ENCODE results near the gene AJUBA. TPM values are rescaled to one million over a fixed set of nuclear protein-coding genes. Genes with fewer than 3 reads are reported as not detected.
"Not testable (repeated sequence)": the region's sequence is repeated elsewhere in the genome, so short reads cannot be mapped to it uniquely, and the experiment has no call there.

AJUBA gene
- total RNA-seq, 1 experiment from 2014 or later: 61.0 TPM

DNA sequence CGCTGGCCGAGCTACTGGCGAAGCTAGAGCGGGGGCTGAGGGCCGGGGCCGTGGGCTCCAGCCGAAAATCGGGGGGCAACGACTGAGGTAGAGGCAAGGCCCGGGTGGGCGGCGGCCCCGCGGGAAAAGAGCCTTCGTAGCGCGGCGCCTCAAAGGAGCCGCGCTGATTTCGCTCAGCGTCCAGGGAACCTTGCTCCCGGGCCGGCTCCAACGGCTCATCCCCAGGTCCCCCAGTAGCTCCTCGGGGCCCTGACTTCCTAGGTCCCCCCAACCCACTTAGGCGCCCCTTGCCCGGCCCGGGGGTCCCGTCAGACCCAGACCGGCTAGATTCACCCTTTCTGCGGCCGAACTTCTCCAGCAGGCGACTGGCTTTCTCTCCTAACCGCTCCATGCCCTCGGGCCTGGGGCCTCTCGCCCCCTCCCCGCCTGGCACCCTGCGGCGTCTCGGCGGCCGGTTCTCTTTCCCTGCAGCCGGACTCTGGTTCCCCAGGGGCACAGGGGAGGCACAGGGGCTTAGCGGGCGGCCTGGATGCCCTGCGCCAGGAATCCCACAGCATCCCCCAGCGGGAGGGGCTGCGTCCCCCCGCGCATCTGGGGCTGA is 375 bp downstream of the AJUBA start:
- DNase-seq (ENCODE audit: extremely low read depth, low read depth): no peak

DNA sequence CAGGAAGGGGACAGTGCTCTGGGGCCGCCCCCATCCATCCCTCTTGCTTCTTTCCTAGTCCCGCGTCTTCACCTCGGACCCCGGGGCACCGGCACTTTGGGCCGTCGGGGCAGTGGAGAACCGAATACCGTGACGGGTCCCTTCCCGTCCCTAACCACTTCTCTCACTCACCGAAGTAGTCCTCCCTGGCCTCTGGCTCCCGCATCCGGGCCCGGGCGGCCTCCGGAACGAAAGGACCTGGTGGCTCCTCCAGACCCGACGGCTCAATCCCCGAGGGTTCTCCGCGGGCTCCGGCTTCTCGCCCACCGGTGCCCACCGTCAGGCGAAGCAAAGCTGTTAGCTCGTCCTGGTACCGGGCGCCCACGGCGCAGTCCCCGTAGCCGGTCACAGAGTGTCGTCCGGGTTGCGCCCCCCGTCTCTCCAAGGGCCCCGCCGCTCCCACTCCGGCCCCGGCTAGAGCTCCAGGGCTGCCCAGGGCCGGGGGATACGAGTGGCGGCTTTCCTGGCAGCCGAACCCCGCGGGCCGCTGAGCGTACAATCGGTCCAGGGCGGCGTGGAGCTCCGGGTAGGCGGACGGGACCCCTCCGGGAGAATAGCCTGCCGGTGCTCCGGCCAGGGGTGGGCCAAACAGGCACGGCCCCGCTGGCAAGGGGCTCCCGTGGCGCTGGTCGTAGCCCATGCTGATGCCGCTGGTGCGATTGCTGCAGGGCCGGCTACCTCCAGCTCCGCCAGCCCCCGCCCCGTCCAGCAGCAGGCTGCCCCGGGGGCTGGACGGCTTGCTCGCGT is 1.1 kb downstream of the AJUBA start:
- DNase-seq (ENCODE audit: extremely low read depth, low read depth): no peak

DNA sequence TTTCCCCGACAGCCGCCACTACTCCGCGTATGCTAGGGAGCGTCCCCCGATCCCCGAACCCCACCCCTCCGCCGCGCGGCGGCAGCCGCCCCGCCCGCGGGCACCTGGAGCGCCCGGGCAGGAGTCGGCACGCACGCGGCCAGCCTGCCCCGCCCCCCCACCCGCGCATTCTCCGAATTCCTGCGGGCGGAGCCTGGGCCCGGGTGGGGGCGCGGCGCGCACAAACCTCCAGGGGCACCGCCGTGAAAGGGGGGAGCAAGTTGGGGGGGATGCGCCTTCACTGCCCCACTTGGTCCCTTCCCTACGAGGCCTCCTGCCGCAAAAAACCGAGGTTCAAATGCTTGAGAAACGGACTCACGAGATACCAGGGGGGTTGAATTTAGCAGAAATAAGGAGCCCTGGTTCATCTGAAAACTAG is 1.7 kb downstream of the AJUBA start:
- DNase-seq (ENCODE audit: extremely low read depth, low read depth): no peak

DNA sequence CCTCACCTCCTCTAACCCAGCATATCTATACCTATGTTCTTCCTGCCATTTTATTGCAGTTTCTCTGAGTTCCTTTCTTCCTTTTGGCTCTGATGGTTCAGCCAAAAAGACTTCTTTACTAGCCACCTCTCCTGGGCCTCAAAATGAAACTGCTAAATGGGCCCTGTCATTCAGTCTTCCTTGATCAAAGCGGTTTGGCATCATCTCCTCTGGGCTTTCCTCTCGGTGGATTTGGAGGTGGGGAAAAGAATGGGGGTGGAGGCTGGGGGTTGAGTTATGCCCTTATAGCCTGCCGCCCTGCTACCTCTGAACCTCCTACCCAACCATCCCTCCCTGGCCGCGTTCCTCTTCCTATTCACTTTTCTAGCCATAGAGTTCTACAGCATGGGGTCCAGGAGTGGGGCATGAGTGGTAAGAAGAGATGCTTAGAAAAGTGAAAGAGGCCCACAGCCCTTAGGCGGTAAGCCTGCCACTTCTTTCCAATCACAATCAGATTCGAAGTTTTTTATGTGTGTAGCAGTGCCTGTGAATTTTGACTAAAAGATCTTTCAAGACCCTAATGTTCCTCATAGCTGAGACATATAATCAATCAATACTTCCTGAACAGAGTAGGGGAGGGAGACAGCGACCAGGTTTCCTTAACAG is 2.5 kb downstream of the AJUBA start:
- no peak for DNase-seq (ENCODE audit: extremely low read depth, low read depth)

DNA sequence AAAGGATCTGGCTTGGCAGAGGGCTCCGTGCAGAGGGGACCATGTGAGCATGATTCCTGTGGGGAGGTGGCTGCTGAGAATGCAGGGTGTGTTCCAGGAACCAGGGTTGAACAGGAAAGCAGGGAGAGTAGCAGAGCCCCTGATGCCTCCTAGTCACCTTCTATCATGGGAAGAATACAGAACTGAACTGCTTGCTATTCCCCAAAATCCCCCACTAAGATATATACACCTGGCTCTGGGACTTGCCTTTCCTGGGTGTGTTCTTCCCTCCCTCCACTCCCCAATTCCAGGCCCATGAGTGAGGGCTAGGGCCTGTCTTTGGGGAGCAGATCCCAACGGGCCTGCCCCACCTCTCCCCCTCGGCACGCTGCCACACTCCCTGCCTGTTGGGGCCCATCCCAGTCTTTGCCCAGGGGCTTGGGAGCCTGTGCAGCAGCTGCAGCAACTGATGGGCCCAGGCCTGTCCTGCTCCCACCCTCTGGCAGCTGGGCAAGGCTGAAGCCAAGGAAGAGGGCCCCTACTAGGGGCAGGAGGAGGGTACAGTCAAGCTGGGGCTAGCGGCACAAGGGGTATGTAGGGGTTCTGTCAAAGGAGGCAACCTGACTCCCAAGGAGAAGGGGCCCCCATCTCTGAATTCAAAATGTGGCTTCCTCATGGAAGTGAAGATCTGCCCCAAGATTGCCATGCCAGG is 3.2 kb downstream of the AJUBA start:
- DNase-seq (ENCODE audit: extremely low read depth, low read depth): no peak

DNA sequence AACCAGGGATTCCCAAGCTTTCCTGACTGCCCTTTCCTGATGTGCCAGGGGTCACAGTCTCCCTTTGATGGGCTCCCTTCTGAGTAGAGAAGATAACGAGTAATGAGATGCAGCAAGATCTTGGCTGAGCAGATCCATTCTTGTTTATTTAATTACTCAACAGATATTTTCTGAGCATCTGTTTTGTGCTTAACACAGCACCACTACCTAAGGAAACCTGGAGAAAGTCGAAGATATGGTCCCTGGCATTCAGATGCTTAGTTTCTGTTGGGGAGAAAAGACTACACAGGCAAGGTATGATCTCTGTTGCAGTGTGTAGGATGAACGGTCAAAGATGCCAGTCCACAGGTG is 3.9 kb downstream of the AJUBA start:
- DNase-seq (ENCODE audit: extremely low read depth, low read depth): no peak

DNA sequence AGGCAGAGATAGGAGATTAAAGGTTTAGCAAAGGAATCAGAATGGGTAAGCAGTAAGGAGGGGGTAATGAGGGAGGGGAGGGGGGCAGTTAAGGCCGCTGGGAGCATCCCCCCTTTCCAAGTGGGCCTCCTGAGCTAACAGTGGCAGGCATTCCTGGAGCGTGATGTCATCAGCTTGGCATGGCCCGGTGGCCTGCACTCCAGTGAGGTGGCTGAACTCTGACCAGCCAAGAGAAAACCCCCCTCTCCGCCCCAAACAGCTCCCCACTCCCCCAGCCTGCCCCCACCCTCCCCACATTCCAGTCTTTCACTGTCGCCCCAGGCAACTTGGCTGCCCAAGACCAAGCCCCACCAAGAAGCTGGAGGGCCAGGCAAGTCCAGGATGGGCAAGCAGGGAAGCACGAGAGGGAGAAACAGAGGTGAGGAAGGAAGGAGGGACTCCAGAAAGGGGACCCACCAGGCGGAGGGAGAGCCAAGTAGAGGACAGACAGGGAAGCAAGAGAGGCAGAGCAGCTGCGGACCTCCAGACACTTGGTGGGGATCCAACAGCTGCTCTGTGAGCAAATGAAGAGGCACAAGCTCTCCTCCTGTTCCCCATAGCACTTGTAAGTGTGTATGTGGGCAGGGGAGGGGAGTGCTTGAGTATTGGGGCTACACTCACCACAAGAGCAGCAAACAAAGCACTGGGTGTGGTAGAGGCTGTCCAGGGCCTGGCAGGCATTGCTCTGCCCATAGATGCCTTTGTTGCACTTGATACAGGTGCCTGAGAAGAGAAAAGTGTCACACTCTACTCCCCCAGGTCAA is 4.5 kb downstream of the AJUBA start:
- DNase-seq (ENCODE audit: extremely low read depth, low read depth): peak; percentile 55

DNA sequence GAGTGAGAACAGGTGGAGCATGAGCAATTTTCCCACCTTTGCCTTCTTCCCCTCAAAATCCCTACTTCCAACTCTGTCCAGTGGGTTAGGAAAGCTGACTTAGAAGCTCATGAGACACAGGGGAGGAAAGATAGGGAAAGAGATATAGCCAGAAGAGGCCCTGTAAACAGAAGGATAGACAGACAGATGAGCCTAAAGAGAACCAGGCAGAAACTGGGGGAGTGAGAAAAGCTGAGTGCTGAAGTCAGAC is 5.0 kb downstream of the AJUBA start:
- DNase-seq (ENCODE audit: extremely low read depth, low read depth): no peak

DNA sequence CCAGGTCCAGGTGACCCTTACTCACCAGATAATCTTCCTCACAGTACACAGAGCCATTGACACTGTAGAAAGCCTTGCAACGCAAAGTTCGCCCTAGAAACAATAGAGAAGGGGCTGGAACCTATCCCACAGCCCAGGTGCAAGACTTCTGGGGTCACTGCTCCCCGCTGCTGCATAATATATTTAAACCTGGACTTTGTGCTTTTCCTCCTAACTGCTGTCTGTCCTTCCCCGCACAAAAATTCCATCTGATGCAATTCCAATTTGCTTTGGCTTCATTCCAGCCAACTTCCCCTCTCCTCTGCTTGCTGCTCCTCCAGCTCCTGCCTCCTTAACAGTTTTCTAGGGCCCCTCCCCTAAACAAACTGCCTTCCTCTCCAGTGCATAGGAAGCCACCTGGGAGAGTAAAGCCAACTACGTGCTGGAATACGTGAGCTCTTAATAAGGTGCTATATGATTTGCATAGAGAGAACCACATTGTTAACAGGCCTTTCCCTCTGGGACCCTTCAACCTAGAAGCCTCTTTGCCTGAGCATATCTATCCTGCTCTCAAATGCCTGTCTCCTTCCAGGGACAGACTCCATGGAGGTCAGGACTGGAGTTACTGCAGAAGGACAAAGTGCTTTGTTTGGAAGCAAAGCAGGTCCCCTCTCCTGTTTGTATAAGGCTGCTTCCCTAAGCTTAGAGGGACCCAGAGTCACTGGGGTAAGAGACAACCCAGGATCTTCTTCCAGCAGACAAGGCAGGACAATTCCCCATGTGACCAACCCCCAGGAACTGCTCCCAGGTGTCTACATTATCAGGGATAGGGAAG is 5.5 kb downstream of the AJUBA start:
- DNase-seq (ENCODE audit: extremely low read depth, low read depth): peak; percentile 50

DNA sequence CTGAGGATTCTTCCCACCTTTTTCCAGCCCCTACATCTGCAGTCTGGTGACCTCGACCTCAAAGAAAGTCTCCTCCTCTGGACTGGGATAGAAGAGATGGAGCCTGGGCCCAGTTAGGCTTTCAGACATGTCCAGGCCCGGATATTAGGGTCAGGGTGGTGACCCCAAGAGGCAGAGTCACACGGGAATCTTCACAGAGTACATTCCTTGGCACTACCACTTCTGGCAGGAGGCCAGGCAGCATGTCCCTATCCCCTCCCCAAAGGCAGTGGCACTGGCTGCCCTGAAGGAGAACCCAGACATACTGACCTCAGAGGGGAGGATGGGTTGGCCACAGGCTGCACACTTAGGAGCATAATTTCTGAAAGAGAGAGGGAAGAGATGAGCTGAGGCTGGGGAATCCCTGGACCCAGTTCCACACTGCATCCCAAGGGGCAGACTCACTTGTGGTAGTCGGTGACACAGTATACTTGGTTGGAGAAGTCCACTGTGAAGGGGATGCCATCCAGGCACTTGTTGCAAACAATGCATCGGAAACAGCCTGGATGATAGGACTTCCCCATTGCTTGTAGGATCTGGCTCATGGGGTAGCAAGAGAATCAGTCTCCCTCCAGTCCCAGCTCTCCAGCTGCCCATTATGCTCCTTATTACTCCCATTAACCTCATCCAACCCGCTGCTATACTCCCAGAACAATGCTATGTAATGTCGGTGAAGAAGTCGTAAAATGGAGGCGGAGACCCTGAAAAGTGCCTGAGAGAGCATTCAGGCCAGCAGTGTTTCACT is 7.6 kb downstream of the AJUBA start:
- no peak for DNase-seq (ENCODE audit: extremely low read depth, low read depth)

DNA sequence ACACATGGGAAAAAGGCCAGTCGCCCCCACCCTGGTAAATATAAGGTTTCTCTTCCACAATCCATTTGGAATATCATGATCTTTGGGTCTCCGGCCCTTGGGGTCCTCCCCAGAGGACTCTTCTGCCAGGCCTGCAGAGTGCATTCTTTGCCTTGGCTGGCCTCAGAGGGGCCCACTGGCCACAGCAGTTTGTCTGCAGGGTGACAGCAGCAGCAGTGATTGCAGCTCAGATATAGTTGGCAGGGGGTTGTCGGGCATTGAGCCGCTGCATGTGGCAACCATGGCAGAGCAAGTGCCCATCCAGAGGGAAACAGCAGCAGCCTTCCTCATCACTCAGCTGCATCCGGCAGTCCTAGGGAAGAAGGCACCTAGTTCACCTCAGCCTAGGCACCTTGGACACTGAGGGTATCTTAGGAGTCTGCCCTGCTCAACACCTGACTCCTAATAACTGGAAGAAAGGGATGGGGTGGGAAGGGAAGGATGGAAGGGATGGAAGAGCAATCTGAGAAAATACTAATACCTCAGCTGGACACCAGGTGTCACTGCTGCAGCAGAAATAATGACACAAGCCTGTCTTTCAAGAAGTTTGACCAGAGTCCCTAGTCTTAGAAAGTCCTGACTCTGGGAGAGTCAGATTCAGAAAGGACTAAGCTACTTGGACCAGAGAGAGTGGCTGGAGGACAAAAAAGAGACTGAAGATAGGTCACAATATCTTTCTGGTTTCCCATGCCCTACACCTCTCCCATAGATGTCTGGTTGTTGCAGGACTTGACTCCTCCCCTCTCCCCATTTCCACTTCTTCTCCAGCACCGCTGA is 8.9 kb downstream of the AJUBA start:
- peak; percentile 69 for DNase-seq (ENCODE audit: extremely low read depth, low read depth)

DNA sequence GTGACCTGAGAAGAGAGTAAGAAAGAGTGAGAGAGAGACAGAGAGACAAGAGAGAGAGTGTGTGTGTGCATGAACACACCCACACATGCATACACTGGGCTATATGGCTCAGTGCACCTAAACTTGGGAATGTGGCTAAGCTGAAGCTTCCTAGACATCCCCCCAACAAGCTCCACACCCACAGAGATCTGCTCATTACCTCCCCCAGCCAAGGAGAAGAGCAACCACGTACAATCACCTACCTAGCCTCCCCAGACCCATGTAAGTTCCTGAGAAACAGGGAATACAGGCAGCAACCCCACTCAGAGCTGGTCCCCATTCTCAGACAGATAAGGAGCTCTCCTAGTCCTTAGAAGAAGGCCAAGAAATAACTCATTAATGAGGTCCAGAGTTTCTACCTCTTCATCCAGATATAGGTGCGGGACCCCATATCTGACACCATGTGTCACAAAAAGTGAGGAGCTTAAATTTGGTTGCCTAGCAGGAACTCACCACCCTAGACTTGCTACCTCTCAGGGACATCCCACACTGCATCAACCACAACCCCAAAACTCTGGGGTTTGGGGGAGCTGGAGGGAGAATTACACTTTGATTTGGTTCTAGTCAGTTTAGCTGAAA is 9.9 kb downstream of the AJUBA start:
- DNase-seq (ENCODE audit: extremely low read depth, low read depth): no peak

DNA sequence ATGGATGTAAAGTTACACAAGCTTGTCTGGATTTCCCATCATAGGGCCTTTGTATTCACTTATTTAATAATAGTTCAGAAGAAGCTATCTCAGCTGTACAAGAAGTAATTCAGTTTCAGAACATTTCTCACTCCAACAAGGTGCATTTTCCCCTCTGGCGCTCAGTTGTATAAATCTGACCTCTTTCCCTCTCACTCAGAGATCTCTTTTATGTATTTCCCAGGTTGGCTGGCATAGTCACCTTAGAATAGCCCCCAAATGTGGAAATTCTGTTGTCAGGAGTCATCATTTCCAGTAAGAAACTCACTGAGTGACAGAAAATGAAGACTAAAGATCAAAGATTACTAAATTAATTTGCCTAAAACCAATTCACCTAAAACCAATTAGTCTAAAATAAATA is 11.2 kb downstream of the AJUBA start:
- DNase-seq (ENCODE audit: extremely low read depth, low read depth): no peak

DNA sequence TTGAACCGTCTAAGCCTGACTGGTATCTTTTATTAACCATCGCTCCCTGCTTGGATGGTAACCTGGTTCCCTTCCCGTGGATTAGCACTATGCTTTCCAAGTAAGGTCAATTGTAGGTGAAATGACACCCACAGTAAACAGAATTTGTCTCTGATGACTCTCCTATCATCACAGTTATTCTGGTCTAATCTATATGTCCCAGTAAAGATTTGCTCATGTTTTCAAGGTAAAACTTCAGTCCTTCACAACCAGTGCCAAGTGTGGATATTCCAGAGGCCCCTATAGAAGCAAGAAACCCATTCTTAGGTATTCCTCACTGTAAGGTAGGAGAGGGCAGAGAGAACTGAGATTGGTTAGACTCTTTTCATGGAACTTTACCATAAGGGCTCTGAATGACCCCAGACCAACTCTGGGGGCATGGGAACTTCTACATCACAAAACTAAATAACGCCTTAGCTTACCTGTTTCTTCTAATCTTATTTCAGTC is 15.5 kb downstream of the AJUBA start:
- DNase-seq (ENCODE audit: extremely low read depth, low read depth): no peak

DNA sequence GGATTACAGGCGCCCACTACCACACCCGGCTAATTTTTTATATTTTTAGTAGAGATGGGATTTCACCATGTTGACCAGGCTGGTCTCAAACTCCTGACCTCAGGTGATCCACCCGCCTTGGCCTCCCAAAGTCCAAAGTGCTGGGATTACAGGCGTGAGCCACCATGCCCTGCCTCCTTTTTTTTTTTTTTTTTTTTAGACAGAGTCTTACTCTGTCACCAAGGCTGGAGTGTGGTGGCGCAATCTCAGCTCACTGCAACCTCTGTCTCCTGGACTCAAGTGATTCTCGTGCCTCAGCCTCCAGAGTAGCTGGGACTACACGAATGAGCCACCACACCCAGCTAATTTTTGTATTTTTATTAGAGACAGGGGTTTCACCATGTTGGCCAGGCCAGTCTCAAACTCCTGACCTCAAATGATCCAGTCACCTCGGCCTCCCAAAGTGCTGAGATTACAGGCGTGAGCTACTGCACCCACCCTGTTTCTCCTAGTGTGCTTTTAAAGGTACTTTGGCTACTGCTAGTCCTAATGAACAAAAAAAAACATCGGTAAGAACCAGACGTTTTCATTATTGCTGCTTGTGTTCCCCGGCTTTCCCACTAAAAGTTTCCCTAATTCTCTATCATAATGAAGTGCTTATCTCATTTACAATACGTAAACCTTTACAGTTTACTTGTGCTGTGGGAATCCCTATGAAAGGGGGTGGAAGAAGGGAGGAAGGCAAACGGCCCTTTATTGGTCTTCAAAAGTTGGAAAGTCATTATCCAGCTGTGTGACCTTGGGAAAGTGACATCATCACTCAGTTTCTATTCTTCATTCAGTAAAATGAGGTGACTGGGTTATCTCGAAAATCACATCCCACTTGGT is 16.2 kb downstream of the AJUBA start:
- DNase-seq (ENCODE audit: extremely low read depth, low read depth): not testable (repeated sequence)

DNA sequence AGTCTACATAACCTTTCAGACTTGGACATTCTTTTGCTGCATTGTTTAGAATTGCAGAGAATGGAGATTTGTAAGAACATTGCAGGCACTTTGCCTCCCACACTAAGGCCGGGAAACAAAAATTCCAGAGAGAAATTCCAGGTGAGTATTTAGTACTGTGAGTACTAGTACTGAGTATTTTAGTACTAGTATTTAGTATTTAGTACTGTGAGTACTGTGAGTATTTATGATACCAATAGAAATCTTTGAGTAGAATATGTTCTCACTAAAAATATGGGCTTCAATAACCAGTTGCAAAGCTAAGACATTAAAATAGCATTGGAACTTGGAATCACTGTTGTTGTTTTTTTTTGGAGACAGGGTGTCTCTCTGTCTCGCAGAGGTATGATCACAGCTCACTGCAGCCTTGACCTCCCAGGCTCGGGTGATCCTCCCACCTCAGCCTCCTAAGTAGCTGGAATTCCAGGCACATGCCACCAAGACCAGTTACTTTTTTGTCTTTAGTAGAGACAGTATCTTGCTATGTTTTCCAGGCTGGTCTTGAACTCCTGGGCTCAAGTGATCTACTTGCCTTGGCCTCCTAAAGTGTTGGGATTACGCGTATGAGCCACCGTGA is 20.2 kb downstream of the AJUBA start:
- no peak for DNase-seq (ENCODE audit: extremely low read depth, low read depth)

Measured in NCI-H460 (cell line).